Stimulated activated CD4-positive, alpha-beta T cell treated with anti-CD3 and anti-CD28 coated beads, TNF-alpha, amount 100 ng/mL, for 1 hour (primary cell): ENCODE data around the gene MEF2B.
"Not testable (repeated sequence)": the region's sequence is repeated elsewhere in the genome, so short reads cannot be mapped to it uniquely, and the experiment has no call there.

Experiments
- DNase-seq, 3 donors: peaks; one replicate each; pipeline ENCODE4 v3.0.0-alpha.2; 2020; ENCODE audit warnings: low read depth in 3 of 3, low spot score in 1 of 3

MEF2B gene

GRCh38 chr19:19157808-19158207 is 12.3 kb downstream of the MEF2B start:
- no peak for DNase-seq

- no peak for DNase-seq
Observed at GRCh38 chr19:19155495-19156219, 14.4 kb downstream of the MEF2B start.

- no peak for DNase-seq
Observed at GRCh38 chr19:19154768-19155494, 15.1 kb downstream of the MEF2B start.

- no peak for DNase-seq
Observed at GRCh38 chr19:19152668-19153384, 17.2 kb downstream of the MEF2B start.

GRCh38 chr19:19151418-19151817 is 18.6 kb downstream of the MEF2B start:
- no peak for DNase-seq

- DNase-seq, result no peak
Observed at GRCh38 chr19:19149435-19149834, 20.6 kb downstream of the MEF2B start.

GRCh38 chr19:19148504-19148903 is 21.6 kb downstream of the MEF2B start:
- DNase-seq, result not testable (repeated sequence)

GRCh38 chr19:19147344-19147743 is 22.7 kb downstream of the MEF2B start:
- no peak for DNase-seq

- no peak for DNase-seq
Observed at GRCh38 chr19:19146865-19147264, 23.2 kb downstream of the MEF2B start.

- peak; percentile 51 to 89 (median 74) for DNase-seq
Observed at GRCh38 chr19:19145684-19146608, 24.1 kb downstream of the MEF2B start.

- no peak for DNase-seq
Observed at GRCh38 chr19:19145281-19145680, 24.8 kb downstream of the MEF2B start.

- DNase-seq, result no peak
Observed at GRCh38 chr19:19142347-19142746, 27.7 kb downstream of the MEF2B start.

GRCh38 chr19:19140476-19140875 is 29.6 kb downstream of the MEF2B start:
- DNase-seq, result no peak

- DNase-seq, result no peak
Observed at GRCh38 chr19:19139876-19140229, 30.2 kb downstream of the MEF2B start.

GRCh38 chr19:19138109-19138981 is 31.7 kb downstream of the MEF2B start, which contains the start of gene TMEM161A:
Gene TMEM161A (minus strand): TSS chr19:19138478. CDS start chr19:19138428, 50 bp downstream.
- DNase-seq, result peak; percentile 90 to 92 (median 91)

GRCh38 chr19:19137556-19138108 is 32.4 kb downstream of the MEF2B start:
- no peak for DNase-seq

GRCh38 chr19:19135713-19136112 is 34.4 kb downstream of the MEF2B start:
- not testable (repeated sequence) for DNase-seq

- DNase-seq, result peak in 1 of 3 donors; percentile 39
Observed at GRCh38 chr19:19134687-19135158, 35.3 kb downstream of the MEF2B start.

GRCh38 chr19:19133985-19134384 is 36.1 kb downstream of the MEF2B start:
- no peak for DNase-seq
